Activated CD8-positive, alpha-beta memory T cell treated with anti-CD3 and anti-CD28 coated beads for 4 hours (primary cell): Measurements from ENCODE around the gene CLEC4G.
"Not testable (repeated sequence)": the region's sequence is repeated elsewhere in the genome, so short reads cannot be mapped to it uniquely, and the experiment has no call there.

ENCODE experiments used
- DNase-seq, 2 donors: peaks; one replicate each; pipeline ENCODE4 v3.0.0-alpha.2; 2020; ENCODE audit warnings: low read depth in 2 of 2

Gene CLEC4G

DNA sequence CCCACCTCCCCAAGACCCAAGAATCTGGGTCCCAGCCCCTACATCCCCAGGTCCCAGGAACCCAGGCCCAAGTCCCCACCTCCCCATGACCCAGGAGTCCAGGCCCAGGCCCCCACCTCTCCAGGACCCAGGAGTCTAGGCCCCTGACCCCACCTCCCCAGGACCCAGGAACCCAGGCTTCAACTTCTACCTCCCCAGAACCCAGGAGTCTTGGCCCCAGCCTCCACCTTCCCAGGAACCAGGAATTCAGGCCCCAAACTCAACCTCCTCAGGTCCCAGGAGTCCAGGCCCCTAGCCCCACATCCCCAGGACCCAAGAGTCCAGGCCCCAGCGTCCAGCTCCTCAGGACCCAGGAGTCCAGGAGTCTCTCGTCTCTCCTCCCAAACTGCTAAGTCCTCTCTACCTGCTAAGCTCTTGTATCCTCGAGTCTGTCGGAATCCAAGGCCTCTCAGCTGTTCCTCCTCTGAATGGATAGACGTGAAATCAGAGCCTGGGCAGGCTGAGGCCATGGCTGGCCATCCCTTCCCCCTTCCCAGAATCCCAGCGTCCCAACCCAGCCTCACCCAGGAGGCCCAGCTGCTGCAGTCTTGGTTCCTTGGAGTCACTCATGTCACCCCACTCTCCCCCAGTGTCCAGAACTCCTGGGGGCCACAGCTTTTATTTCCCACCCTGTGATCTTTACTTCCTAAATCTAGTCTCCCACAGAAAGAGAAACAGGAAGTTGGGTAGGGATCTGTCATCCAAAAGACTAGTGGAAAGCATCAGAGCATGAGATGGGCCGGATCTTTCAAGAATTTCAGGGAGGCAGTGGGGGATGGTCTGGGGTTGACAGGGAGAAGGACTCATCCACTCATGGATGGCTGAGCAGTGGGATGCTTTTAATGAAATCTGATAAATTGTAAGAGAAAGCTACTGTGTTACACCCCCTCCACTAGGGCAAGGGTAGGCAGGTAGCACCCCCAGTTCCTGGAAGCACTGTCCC lies 15.3 kb upstream of the CLEC4G start, which contains the start of gene CD209:
CD209 (minus strand) TSS at position 632 of the 982 bp plus-strand sequence; CDS start at position 609, 23 bp downstream.
- DNase-seq = no peak

DNA sequence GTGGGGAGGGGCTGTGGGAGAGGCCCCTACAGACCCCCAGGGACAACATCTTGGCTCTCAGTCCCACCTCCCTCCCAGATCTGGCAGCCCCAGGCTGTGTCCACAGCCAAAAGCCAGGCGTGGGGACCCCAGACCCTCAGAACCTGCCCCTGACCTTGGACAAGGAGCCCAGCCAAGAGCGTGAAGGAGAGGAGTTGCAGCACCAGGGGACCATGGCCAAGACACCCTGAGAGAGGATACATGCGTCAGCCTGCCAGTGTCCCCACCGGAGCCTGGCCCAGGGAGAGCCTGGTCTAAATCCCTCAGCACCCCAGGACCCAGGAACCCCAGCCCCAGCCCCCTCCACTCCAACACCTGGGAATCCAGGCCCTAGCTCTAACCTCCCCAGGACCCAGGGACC lies 14.4 kb upstream of the CLEC4G start:
- not testable (repeated sequence) for DNase-seq

DNA sequence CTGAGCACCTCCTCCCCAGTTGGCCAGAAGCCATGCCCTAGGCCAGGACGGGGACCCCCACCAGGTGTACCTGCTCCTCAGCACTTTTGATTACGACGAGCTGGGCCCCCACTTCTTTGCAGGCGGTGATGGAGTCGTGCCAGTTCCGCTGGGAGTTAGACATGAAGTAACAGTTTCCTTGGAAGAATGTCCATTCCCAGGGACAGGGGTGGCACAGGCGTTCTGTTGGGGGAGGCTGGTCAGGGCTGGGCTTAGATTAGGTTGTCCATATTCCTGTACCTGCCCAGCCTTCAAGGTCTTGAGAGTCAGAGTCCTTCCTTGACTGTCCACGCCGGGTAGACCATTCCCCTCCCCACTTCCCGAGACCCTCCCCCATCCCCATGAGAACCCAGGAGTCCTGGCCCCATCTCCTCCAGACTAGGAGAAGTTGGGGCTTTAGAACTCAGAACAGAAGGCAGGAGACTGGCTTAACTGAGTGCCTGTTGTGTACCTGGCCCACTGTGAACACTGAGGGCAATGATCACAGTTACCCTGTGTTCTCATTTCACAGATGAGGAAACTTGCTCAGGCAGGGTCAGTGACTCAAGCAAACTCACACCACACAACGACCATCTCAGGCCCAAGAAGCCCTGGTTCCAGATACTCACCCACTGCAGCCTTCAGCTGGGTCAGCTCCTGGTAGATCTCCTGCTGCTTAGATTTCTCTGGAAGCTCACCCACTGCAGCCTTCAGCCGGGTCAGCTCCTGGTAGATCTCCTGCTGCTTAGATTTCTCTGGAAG lies 13.2 kb upstream of the CLEC4G start:
- no peak for DNase-seq

DNA sequence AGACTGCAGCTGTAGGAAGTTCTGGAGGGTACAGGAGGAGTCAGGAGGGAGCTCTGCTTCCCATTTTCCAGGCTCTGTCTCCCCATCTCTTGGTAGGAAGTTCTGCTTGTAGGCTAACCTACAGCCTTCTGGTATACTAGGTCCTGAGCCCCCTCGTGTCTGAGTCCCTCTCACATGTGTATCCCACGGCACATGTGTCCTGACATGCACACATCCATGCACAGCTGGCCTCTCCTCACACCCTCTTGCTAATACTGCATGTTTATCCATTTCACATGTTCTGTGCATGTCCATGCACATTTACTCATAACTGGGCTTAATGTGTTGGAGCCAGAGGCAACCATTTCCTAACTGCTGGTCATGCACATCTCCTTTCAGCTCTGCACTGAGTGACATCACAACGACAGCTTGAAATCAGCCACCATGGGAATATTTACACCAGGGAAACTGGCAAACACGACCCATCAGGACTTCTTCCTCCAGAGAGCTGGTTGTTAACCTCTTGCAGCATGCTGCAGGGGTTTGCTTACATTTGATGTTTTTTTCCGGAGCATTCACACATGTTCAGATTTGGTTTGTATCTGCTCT lies 12.4 kb upstream of the CLEC4G start:
- DNase-seq = no peak

DNA sequence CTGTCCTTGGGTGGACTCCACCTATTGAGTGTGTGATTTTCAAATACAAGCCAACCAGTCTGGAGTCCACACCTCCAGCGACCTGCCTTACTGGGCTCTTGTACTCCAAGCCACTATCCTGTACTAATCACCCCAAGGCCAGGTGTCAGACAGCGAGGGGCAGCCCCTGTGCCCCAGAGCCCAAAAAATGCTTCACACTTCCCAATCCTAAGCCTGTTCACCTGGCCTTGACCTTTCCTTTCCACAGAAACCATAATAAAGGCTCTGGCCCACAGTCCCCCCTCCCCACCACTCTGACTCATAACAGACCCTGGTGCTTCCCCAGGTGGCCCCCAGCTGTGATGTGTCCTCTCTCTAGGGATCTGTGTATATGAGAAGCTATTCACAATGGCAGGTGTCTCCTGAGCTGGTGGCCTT lies 11.5 kb upstream of the CLEC4G start:
- DNase-seq = no peak

DNA sequence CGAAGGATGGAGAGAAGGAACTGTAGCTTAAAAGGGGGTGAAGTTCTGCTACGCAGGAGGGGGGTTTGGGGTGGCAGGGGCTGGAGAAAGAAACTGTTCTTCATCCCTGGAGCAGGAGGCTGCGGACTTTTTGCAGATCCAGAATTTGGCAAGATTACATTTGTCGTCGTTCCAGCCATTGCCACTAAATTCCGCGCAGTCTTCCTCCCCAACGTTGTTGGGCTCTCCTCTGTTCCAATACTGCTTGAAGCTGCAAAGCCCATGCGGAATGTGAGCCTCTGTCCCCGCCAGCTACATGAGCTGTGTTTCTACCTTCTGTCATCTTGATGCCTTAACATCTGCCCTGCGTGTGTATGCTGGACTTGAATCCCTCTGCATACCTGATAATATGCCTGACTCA lies 11.1 kb upstream of the CLEC4G start:
- no peak for DNase-seq

DNA sequence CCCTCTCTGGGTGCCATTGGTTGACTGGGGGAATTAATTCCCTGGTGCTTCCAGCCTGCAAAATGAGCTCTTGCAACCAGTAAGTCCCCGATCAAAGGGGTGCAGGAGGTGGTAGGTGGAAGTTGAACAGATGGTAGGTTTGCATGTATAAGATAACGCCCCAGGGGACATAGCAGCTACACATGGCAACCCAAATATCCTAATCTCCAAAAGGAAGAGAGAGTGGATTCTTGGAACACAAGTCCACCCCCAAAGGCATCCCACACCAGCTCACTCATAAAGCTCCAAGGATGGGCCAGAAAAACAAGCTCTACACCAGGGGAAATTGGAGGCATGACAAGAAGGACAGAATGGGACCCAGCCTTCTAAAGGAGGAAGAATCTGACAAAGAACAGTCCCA lies 10.7 kb upstream of the CLEC4G start:
- DNase-seq = no peak

DNA sequence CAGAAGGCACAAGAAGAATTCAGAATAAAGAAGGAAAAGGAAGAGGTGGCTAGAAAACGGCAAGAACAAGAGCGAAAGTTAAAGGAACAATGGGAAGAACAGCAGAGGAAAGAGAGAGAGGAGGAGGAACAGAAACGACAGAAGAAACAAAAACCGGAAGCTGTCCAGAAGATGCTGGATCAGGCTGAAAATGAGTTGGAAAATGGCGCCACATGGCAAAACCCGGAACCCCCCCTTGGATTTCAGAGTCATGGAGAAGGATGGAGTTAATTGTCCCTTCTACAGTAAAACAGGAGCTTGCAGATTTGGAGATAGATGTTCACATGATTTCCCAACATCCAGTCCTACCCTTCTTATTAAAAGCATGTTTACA lies 8.8 kb upstream of the CLEC4G start:
- no peak for DNase-seq

DNA sequence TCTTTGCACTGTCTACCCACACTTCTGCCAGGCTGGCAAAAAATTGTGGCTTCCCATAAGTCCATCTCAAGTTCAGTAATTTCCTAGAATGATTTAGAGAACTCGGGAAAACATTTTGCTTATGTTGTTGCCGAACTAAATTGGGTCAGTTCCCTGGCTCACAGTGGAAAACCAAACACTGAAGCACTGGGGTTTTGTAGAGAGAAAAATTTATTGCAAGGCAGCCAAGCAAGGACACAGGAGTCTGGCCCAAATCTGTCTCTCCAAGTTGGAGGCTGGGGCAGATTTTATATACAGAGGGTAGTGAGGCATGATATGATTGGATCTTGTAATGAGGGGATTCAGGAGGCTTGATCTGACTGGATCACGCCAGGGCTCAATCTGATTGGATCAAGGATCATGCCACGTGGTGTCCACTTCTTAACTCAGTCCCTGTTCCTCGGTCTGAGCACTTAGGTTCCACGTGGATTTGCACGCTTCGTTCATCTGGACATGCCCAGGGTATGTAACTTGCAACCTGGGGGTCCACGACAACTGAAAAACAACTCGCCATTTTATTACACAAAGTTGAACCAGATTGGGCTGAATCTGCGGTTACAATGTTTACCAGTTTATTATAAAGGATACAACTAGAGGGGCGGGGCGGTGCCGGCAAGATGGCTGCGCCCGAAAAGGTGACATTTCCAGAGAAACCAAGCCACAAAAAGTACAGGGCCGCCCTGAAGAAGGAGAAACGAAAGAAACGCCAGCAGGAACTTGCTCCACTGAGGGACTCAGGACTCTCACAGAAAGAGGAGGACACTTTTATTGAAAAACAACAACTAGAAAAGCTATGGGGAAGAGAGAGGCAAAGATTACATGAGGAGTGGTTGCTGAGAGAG lies 8.1 kb upstream of the CLEC4G start:
- DNase-seq = no peak

DNA sequence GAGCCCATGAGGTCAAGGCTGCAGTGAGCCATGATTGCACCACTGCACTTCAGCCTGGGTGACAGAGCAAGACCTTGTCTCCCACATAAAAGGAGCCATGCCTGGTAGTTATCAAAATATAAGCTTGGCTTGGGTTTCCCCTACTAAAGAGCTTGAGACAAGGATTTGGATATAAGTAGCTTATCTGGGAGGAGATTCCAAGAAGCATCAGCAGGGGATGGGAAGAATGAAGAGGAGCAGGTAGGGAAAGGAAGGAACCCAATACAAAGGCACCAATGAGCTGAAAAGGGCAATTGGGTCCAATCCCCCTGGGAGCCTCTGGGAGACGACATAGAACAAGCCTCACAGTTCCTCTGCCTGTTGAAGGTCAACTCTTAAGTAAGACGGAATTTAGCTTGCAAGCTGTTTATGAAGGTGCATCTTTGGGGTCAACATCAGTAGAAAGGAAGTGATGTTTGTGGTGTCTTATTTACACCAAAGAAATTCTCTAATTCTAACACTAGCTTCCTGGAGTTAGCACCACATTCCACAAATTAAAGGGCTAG lies 7.4 kb upstream of the CLEC4G start:
- DNase-seq = no peak

DNA sequence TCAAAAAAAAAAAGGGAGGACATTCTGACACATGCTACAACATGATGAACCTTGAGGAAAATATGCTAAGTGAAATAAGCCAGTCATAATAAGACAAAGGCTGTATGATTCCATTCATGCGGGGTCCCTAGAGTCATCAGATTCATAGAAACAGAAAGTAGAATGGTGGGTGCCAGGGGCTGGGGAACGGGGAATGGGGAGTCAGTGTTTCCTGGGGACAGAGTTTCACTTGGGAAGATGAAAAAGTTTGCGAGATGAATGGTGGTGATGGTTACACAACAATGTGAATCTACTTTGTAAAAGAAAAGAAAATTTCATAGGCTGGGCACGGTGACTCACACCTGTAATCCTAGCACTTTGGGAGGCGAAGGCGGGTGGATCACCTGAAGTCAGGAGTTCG lies 6.1 kb upstream of the CLEC4G start:
- no peak for DNase-seq

DNA sequence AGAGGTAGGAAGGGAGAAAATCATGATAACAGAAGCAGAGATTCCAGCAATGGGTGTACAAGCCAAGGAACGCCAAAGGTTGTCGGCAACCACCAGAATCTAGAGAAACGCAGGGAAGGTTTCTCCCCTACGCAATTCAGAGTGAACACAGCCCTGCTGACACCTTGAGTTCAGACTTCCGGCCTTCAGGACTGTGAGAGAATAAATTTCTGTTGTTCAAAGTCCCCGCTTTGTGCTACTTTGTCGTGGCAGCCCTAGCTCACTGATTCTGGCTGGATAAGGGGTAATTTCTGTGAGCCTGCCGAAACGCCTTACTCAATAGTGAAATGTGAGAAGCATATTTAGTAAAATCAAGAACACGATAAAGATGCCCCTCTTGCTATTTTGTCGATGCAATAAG lies 5.3 kb upstream of the CLEC4G start:
- no peak for DNase-seq

DNA sequence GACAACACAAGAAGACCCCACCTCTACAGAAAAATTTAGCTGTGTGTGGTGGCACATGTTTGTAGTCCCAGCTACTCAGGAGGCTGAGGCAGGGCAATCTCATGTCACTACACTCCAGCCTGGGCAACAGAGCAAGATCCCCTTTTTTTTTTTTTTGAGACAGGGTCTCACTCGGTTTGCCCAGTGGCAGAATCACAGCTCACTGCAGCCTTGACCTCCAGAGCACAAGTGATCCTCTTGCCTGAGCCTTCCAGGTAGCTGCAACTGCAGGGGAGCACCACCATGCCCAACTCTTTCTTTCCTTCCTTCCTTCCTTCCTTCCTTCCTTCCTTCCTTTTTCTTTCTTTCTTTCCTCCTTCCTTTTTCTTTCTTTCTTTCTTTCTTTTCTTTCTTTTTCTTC lies 4.2 kb upstream of the CLEC4G start:
- no peak for DNase-seq

DNA sequence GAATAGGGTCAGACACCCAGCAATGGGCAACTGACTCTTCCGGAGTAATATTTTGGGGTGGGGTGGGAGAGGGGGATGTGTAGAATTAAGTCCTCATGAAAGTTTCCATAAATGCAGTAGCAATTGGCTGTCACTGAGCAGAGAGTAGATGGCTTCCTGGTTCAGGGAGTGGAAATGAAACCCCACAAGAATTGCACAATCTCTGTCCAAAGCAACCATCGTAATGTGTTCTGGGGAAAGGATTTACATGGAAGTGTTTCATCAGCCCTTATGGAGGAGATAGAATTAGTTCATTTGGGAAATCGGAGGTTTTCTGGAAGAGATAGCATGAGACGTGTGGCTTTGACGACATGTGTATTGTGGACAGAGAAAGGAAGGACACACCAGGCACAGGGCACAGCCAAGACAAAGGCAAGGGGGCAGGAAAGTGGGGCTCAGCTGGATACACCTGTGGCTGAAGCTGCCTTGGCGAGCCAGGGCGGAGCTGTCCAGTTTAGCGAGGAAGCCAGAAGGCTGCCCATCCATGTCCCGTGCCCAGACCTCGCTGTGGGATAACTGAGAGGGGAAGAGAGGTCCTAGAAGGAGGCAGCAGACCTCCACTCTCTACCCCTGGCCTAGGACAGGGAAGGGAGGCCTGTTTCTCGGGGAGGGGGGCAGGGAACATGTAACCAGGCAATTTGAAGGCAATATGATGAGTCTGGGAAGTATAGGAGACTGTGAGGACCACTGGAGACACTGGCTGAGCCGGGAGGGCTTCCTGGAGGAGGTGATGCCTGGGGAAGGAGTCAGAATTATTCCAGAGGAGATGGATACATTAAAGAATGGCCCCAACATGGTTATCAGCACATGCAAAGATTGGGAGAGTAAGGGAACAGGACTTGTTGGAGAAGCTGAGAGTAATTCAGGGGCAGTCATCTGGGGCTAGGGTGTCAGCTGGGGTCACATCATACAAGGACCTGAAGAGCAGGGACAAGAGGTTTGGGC lies 2.6 kb upstream of the CLEC4G start:
- no peak for DNase-seq

DNA sequence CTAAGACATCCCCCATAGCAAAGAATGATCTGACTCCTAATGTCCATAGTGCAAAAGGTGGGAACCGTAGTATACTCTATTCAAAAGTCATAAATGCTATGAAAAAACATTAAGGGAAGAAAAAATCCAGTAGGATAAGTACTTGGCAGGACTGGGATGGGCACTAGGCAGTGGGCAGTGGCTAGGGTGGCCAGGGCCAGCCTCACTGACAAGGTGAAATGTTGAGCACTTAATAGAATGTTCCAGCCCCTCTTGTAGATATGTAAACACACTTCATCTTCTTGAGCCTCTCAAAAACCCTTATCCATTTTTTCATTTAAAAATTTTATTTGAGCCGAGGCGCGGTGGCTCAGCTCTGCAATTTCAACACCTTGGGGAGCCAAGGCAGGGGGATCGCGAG lies 1.5 kb upstream of the CLEC4G start:
- DNase-seq = no peak

DNA sequence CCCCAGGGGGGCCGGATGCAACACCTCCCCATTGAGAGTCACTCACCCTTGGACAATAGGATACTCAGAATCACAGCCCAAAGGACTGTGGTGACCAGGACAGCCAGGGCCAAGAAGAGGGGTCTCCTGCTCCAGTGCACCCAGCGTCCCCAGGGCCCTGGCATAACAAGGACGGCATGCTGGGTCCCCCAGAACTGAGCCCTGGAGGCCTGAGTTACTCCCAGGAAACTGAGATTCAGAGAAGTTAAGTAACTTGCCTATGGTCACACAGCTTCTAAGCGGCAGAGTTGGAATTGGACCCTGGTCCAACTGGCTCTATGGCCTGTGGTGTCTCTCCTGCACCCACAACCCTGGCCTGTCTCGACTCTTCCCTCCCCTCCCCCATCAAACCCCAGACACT lies 295 bp downstream of the CLEC4G start:
- DNase-seq = no peak

DNA sequence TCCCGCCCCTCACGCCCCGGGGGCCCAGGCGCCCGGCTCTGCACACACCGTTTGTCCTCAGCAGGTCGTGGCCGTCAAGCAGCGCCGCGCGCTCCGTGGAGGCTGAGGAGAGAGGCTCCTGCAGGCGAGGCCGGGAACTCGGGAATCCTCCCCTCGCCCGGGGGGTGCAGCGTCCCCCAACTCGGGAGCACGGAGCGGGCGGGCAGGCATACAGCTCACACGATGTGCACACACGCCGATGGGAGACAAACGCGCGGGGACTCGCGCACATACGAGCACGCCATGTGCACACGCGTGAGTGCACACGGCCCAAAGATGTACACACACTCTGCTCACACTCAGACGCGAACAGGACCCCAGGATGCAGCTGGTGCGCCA lies 703 bp downstream of the CLEC4G start:
- no peak for DNase-seq

DNA sequence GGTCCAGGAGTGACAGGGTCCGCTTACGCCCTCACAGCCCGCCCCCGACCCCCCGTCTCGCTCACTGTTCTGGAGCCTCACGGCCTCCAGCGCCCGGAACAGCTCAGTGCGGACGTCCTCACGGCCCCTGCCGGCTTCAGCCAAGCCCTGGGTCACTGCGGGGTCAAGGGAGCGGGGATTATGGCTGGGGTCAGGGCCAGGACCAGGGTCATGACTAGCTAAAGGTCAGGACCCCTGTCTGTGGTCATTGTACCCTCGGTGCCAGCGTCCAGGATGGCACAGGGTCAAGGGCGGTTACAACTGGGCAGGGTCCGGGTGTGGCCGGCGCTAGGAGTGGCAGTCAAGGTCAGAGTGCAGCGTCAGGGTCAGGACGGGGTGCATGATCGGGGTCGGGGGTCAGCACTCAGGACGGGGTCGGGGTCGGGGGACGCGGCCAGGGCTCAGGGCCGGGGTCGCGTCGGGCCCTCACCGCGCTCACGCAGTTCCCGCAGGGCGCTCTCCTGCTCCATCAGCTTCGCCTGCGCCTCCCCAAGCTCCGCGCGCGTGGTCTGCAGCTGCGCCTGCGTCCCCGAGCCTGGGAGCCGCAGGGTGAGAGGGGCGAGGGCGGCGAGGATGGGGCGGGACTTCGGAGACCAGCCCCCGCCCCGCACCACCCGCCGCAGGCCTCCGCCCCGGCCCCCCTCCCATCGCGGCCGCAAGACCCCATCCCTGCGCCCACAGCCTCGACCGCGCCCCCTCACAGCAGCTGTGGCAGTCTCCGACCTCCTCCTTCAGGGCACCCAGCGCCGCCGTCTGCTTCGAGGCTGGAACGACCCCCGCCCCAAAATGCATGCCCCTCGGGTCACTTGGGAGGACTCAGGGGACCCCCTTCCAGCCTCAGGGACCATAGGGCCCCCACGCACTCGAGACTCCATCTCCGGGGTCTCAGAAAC lies 1.4 kb downstream of the CLEC4G start:
- no peak for DNase-seq

DNA sequence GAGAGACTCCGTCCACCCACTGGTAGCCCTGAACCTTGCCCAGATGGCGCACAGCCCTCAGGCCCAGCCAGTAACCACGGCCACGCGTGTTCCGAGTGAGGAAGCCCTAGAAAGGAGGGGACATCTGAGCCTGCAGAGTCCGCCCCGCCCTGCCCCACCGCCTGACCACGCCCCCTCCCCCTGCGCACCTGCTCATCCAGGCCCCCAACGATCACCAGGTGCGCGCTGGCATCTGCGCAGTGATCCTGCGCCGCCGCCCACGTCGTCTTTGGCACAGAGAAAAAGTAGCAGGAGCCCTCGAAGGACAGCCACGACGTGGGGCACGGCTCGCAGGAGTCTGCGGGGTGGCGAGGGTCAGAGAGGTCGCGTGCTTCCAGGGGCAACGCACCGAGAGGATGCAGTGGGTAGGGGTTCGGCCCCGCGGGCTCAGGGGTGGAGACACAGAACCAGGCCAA lies 2.1 kb downstream of the CLEC4G start:
- DNase-seq = no peak
